Measurements from ENCODE around the gene MCM3.

The MCM3 gene

DNA sequence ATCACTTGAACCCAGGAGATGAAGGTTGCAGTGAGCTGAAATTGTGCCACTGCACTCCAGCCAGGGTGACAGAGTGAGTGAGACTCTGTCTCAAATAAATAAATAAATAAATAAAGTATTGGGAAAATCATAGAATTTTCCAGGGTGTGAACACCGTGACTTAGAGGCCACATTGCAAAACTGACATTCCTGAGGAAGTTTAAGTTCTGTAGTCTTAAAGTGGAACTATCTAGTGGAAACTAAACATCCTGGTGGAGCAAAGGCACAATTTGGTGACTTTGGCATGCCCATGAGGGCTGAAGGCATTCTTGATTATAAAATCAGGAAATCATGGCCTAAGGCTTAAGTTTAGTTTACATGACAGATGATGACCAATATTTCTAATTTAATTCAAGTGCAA lies 32.7 kb upstream of the MCM3 start:
- no peak overlapping the region for H3K4me3 ChIP-seq (ENCODE audit: low read depth in 1 of 2, low read length in 2 of 2)

DNA sequence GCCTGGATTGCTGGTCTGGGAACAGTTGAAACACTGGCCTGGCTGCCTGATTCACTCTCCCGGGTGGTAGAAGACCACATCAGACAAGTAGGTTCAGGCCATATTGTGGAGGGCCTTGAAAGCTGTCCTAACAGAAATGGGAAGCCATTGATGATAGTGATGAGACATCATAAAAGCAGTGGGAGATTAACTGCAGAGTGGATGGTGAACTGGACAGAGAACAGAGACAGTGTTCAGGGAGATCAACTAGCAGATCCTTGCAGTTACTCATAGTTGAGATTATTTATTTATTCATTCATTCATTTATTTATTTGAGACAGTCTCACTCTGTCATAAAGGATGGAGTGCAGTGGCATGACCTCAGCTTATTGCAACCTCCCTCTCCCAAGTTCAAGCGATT lies 30.2 kb upstream of the MCM3 start:
- no peaks in the 10 kb centered on the region for H3K9me3 ChIP-seq (ENCODE audit: control insufficient read depth in 1 of 2, low read length in 2 of 2)
- peaks cover 0 to 12% of the 10 kb centered on the region in 2 donors for H3K4me1 ChIP-seq (ENCODE audit: control insufficient read depth in 1 of 2, insufficient read depth in 2 of 2, low read length in 2 of 2)
- no peak overlapping the region for H3K27ac ChIP-seq (ENCODE audit: low read length)
- H3K36me3 ChIP-seq (ENCODE audit: control insufficient read depth in 1 of 2, insufficient read depth in 2 of 2, low read length in 2 of 2): no peaks in the 10 kb centered on the region
- H3K27me3 ChIP-seq (ENCODE audit: low read depth, low read length): no peaks in the 10 kb centered on the region
- H3K4me3 ChIP-seq (ENCODE audit: low read depth in 1 of 2, low read length in 2 of 2): no peak overlapping the region

More for the DNA sequence above, 32.7 kb upstream of the MCM3 start:
- Histone ChIP-seq H3K36me3 (ENCODE audit: control insufficient read depth in 1 of 2, insufficient read depth in 2 of 2, low read length in 2 of 2) (no peaks in the 10 kb centered on the region), H3K27me3 (ENCODE audit: low read depth, low read length) (no peaks in the 10 kb centered on the region), H3K4me1 (ENCODE audit: control insufficient read depth in 1 of 2, insufficient read depth in 2 of 2, low read length in 2 of 2) (peaks cover 0 to 6% of the 10 kb centered on the region in 2 donors), H3K27ac (ENCODE audit: low read length) (no peak overlapping the region), H3K9me3 (ENCODE audit: control insufficient read depth in 1 of 2, low read length in 2 of 2) (no peaks in the 10 kb centered on the region)

DNA sequence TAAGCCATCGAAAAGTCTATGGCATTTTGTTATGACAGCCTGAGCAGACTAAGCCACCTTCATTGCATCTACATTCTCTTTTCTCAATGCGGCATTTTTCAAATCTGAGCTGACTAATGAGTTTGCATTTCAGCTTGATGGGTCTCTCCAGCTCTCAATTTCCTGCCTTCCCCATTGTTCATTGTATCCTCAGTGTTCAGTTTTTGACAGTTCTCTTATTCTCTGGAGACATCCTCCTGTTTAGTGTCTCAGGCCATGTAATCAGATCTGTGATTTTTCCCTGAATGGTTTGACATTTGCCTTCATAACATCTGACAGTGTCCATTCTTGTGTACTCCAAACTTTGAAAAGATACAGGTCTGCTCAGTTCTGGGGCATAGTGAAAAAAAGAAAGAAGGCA lies 27.9 kb upstream of the MCM3 start:
- no peaks in the 10 kb centered on the region for H3K9me3 ChIP-seq (ENCODE audit: control insufficient read depth in 1 of 2, low read length in 2 of 2)
- no peak overlapping the region for H3K4me3 ChIP-seq (ENCODE audit: low read depth in 1 of 2, low read length in 2 of 2)
- H3K4me1 ChIP-seq (ENCODE audit: control insufficient read depth in 1 of 2, insufficient read depth in 2 of 2, low read length in 2 of 2): peaks cover 0 to 8% of the 10 kb centered on the region in 2 donors
- H3K27ac ChIP-seq (ENCODE audit: low read length): no peak overlapping the region
- no peaks in the 10 kb centered on the region for H3K36me3 ChIP-seq (ENCODE audit: control insufficient read depth in 1 of 2, insufficient read depth in 2 of 2, low read length in 2 of 2)
- no peaks in the 10 kb centered on the region for H3K27me3 ChIP-seq (ENCODE audit: low read depth, low read length)

DNA sequence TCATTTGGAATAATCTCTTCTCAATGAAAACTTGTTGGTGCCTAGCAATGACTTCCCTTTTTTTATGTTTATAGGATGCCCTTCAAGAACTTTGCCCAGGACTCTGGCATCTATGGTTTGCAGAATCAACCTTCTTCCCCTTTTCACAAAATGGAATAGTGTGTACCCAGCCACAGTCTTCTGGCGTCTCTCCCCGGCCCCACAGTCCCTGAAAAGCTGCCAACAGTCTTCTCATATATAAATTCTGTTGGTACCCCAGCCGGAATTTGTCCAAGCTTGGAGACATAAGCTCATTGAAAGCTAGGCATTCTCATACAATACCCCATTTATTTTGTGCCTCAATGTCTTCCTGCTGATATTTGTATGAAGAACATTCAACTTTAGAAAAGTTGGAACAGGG lies 26.4 kb upstream of the MCM3 start:
- no peaks in the 10 kb centered on the region for H3K9me3 ChIP-seq (ENCODE audit: control insufficient read depth in 1 of 2, low read length in 2 of 2)
- H3K36me3 ChIP-seq (ENCODE audit: control insufficient read depth in 1 of 2, insufficient read depth in 2 of 2, low read length in 2 of 2): no peaks in the 10 kb centered on the region
- peaks cover 2 to 9% of the 10 kb centered on the region in 2 donors for H3K4me1 ChIP-seq (ENCODE audit: control insufficient read depth in 1 of 2, insufficient read depth in 2 of 2, low read length in 2 of 2)
- H3K4me3 ChIP-seq (ENCODE audit: low read depth in 1 of 2, low read length in 2 of 2): no peak overlapping the region
- no peak overlapping the region for H3K27ac ChIP-seq (ENCODE audit: low read length)
- no peaks in the 10 kb centered on the region for H3K27me3 ChIP-seq (ENCODE audit: low read depth, low read length)

DNA sequence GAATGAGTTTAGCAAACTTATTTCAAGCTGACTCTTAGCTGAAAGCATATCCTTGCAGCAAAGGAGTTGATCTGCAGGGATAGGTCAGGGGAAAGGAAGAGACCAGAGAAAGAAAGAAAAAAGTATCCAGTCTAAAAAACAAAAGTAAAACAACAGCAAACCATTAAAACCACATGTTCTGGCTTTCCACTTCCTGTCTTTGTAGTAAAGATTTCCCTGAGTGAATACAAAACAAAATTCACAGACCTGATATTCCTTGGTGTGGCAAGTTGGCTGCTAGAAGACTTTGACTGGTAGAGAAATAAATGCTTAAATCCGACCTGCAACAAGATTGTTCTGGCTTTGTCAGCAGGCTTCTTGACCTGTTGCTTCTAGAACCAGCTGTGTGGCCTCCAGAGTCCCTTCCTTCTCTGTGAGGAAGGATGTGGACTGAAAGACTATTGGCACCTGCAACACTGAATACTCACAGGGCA lies 23.4 kb upstream of the MCM3 start:
- Histone ChIP-seq H3K36me3 (ENCODE audit: control insufficient read depth in 1 of 2, insufficient read depth in 2 of 2, low read length in 2 of 2) (no peaks in the 10 kb centered on the region), H3K9me3 (ENCODE audit: control insufficient read depth in 1 of 2, low read length in 2 of 2) (no peaks in the 10 kb centered on the region), H3K4me3 (ENCODE audit: low read depth in 1 of 2, low read length in 2 of 2) (no peak overlapping the region), H3K27ac (ENCODE audit: low read length) (no peak overlapping the region), H3K27me3 (ENCODE audit: low read depth, low read length) (no peaks in the 10 kb centered on the region), H3K4me1 (ENCODE audit: control insufficient read depth in 1 of 2, insufficient read depth in 2 of 2, low read length in 2 of 2) (peaks cover 16 to 20% of the 10 kb centered on the region in 2 donors)

DNA sequence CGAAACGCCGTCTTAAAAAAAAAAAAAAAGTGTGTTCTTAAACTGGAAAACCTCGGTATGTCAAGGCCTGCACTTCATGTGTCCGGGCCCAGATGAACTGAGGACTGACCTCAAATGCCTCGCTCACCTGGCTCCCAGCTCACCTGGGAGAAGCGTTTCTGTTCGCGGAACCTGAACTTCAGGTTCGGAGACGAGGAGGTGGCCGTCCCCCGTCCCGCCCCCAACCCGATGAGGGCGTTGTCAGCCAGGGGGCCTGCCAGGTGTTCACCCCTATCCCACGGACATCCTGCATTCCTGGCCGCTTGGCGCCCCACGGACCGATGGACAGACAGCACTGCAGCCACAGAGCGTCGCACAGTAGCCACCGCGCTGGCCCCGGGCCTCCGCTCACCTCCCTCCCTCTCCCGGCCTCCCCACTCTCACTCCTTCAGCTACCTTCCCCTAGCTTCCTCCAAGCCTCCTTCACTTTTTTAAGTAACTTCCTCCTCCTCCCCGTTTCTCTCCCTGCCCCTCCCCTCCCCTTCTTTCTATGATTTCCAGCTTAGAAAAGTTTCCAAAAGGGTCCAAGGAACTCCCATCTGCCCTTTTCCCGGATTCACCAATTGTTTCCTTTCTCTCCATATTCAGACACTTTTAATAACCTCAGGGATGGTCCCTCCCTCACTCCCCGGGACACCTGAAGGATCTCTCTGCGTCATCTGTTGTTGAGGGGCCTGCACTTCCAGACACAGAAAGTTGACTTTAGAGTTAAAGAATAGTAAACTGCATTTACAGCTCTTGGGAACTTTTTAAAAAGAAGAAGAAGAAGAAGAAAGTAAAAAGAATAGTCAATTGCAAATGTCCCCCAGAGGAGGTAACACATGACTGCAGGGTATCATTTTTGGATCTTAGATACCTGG lies 22.7 kb upstream of the MCM3 start:
- Histone ChIP-seq H3K4me3 (ENCODE audit: low read depth in 1 of 2, low read length in 2 of 2) (no peak overlapping the region), H3K4me1 (ENCODE audit: control insufficient read depth in 1 of 2, insufficient read depth in 2 of 2, low read length in 2 of 2) (peaks cover 16 to 18% of the 10 kb centered on the region in 2 donors), H3K27me3 (ENCODE audit: low read depth, low read length) (no peaks in the 10 kb centered on the region), H3K36me3 (ENCODE audit: control insufficient read depth in 1 of 2, insufficient read depth in 2 of 2, low read length in 2 of 2) (no peaks in the 10 kb centered on the region), H3K9me3 (ENCODE audit: control insufficient read depth in 1 of 2, low read length in 2 of 2) (no peaks in the 10 kb centered on the region), H3K27ac (ENCODE audit: low read length) (no peak overlapping the region)

DNA sequence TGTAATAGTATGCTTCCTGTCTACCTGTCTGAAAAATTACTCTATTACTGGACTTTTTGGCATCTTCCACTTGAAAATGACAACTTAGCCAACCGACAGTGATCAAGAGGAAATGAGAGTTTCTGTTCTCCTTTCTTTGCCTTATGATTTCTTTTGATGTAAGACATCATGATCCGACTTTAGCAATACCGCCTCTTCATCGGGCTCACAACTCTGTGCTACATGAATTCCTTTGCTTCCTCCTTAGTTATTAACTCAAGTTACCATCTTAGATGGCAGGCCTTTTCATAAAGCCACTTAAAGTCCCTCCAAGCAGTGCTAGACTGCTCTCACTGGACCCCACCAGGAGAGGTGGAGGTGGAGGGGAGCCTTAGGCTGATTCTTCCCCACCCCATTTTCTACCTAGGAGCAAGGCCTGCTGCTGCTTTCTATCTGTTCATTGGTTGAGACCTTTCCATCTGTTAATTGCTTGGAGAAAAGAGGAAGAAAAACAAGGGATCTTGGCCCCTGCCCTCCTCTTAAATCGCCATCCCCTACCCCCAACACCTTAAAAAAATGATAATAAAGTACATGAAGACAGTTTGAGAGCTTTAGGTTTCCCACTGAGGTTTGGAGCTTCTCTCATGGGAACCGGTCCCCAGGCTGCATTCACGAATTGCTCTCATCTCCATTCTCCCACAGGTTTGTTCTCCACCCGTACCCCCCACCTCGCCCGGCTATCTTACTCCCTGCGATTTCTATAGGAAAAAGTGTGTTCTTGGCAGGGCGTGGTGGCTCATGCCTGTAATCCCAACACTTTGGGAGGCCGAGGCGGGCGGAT lies 21.6 kb upstream of the MCM3 start:
- H3K9me3 ChIP-seq (ENCODE audit: control insufficient read depth in 1 of 2, low read length in 2 of 2): no peaks in the 10 kb centered on the region
- no peaks in the 10 kb centered on the region for H3K36me3 ChIP-seq (ENCODE audit: control insufficient read depth in 1 of 2, insufficient read depth in 2 of 2, low read length in 2 of 2)
- H3K27ac ChIP-seq (ENCODE audit: low read length): peak overlapping the region; percentile 76
- H3K27me3 ChIP-seq (ENCODE audit: low read depth, low read length): no peaks in the 10 kb centered on the region
- H3K4me1 ChIP-seq (ENCODE audit: control insufficient read depth in 1 of 2, insufficient read depth in 2 of 2, low read length in 2 of 2): peaks cover 12 to 16% of the 10 kb centered on the region in 2 donors
- H3K4me3 ChIP-seq (ENCODE audit: low read depth in 1 of 2, low read length in 2 of 2): peak overlapping the region in 1 of 2 donors; percentile 14

DNA sequence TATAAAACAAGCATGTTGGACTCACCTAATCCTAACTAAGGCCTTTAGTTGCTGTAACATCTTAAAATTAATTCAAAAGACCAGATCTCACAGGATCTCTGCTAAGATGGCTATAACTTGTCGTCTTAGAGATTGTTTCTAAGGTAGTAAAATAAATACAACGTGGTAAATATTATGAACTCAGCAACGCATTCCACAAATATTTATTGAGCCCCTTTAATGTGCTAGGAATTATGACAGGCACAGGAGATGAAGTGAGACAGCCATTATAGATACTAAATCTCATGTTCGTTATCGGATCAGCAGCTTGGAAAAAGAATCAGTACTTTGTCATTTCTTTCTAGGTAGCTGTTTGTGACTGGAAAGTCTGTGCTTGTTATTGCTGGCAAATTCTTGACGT lies 20.9 kb upstream of the MCM3 start:
- H3K4me1 ChIP-seq (ENCODE audit: control insufficient read depth in 1 of 2, insufficient read depth in 2 of 2, low read length in 2 of 2): peaks cover 12 to 16% of the 10 kb centered on the region in 2 donors
- peak overlapping the region; percentile 76 for H3K27ac ChIP-seq (ENCODE audit: low read length)
- H3K9me3 ChIP-seq (ENCODE audit: control insufficient read depth in 1 of 2, low read length in 2 of 2): no peaks in the 10 kb centered on the region
- no peaks in the 10 kb centered on the region for H3K27me3 ChIP-seq (ENCODE audit: low read depth, low read length)
- peak overlapping the region in 1 of 2 donors; percentile 14 for H3K4me3 ChIP-seq (ENCODE audit: low read depth in 1 of 2, low read length in 2 of 2)
- no peaks in the 10 kb centered on the region for H3K36me3 ChIP-seq (ENCODE audit: control insufficient read depth in 1 of 2, insufficient read depth in 2 of 2, low read length in 2 of 2)

DNA sequence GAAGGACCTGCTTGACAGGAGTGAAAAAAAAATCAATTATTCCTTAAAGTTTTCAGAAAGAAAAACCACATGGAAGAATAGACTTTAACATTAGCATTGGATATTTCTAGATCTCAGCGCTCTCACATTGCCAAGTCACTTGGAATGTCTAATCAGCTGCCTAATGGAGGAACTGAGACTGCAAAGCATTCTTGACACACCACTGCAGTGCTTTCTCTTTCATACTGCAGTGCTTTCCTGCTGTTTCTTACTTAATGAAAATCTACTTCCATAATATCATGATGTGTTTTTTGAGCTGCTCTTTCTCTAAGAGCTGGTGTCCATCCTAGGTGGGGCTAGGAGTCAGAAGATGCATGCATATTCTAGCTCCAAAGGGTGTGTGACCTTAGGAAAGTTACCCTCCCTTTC lies 20.4 kb upstream of the MCM3 start:
- Histone ChIP-seq H3K27me3 (ENCODE audit: low read depth, low read length) (no peaks in the 10 kb centered on the region), H3K4me3 (ENCODE audit: low read depth in 1 of 2, low read length in 2 of 2) (peak overlapping the region in 1 of 2 donors; percentile 14), H3K4me1 (ENCODE audit: control insufficient read depth in 1 of 2, insufficient read depth in 2 of 2, low read length in 2 of 2) (peaks cover 12 to 16% of the 10 kb centered on the region in 2 donors), H3K36me3 (ENCODE audit: control insufficient read depth in 1 of 2, insufficient read depth in 2 of 2, low read length in 2 of 2) (no peaks in the 10 kb centered on the region), H3K27ac (ENCODE audit: low read length) (peak overlapping the region; percentile 76), H3K9me3 (ENCODE audit: control insufficient read depth in 1 of 2, low read length in 2 of 2) (no peaks in the 10 kb centered on the region)

DNA sequence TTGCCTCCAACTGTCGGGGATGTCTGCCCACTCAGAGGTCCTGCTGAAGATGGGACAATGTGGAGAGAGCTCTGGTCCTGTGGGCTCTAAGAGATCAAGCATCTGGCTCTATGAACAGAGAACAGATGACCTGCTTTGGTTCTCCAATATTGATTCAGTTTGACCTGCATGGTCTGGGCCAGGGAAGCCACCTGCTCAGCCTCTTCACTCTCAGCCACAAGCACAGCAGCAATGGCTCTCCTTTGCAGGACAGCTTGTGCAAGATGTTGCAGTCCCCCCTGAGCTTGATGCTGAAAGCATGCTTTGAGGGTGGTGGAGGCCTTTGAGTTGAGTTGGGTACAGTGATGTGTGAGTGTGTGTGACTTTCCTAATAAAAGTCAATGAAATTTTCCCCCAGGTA lies 18.6 kb upstream of the MCM3 start:
- Histone ChIP-seq H3K4me1 (ENCODE audit: control insufficient read depth in 1 of 2, insufficient read depth in 2 of 2, low read length in 2 of 2) (peaks cover 12 to 16% of the 10 kb centered on the region in 2 donors), H3K27ac (ENCODE audit: low read length) (no peak overlapping the region), H3K27me3 (ENCODE audit: low read depth, low read length) (no peaks in the 10 kb centered on the region), H3K4me3 (ENCODE audit: low read depth in 1 of 2, low read length in 2 of 2) (no peak overlapping the region), H3K36me3 (ENCODE audit: control insufficient read depth in 1 of 2, insufficient read depth in 2 of 2, low read length in 2 of 2) (no peaks in the 10 kb centered on the region), H3K9me3 (ENCODE audit: control insufficient read depth in 1 of 2, low read length in 2 of 2) (no peaks in the 10 kb centered on the region)

DNA sequence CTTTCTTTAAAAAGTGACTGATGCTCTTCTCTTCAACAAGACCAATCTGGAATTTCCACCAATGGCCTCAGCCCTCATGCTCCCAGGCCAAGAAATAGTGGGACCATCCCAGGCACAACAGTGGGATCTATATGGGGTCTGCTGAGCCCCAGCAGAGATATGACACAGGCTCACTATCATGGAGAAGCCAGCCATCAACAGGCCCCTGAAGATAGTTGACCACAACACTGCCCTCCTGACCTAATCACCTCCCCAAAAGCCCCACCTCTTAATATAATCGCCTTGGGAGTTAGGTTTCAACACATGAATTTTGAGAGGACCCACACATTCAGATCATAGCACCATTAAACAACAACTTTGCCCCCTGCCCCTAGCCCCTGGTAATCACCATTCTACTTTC lies 16.8 kb upstream of the MCM3 start:
- H3K27me3 ChIP-seq (ENCODE audit: low read depth, low read length): no peaks in the 10 kb centered on the region
- no peak overlapping the region for H3K27ac ChIP-seq (ENCODE audit: low read length)
- H3K4me3 ChIP-seq (ENCODE audit: low read depth in 1 of 2, low read length in 2 of 2): no peak overlapping the region
- H3K36me3 ChIP-seq (ENCODE audit: control insufficient read depth in 1 of 2, insufficient read depth in 2 of 2, low read length in 2 of 2): no peaks in the 10 kb centered on the region
- H3K4me1 ChIP-seq (ENCODE audit: control insufficient read depth in 1 of 2, insufficient read depth in 2 of 2, low read length in 2 of 2): peaks cover 12 to 16% of the 10 kb centered on the region in 2 donors
- H3K9me3 ChIP-seq (ENCODE audit: control insufficient read depth in 1 of 2, low read length in 2 of 2): no peaks in the 10 kb centered on the region
